ENCODE results near the gene B4GALT3.

The B4GALT3 gene

GRCh38 chr1:161223805-161224694 is 46.7 kb upstream of the B4GALT3 start:
- intact Hi-C loops (cut with DNase I; ENCODE audit: low total_unique reads): no loop called here
- H3K4me3 ChIP-seq: no peak overlapping the region
- H3K4me1 ChIP-seq: peaks cover 0 to 22% (median 13%) of the 10 kb centered on the region in 4 donors
- no peak for TF ChIP-seq CTCF (IDR thresholded peaks at IDR 0.05)
- no peak for DNase-seq
- peaks cover 7 to 13% (median 9%) of the 10 kb centered on the region in 3 donors for H3K36me3 ChIP-seq
- no peaks in the 10 kb centered on the region for H3K27me3 ChIP-seq
- no peaks in the 10 kb centered on the region for H3K9me3 ChIP-seq
- H3K27ac ChIP-seq: no peak overlapping the region

- peaks cover 0 to 19% (median 11%) of the 10 kb centered on the region in 4 donors for H3K4me1 ChIP-seq
- intact Hi-C loops (cut with DNase I; ENCODE audit: low total_unique reads): no loop called here
- H3K4me3 ChIP-seq: no peak overlapping the region
- DNase-seq: no peak
- no peaks in the 10 kb centered on the region for H3K9me3 ChIP-seq
- no peak for TF ChIP-seq CTCF (IDR thresholded peaks at IDR 0.05)
- H3K36me3 ChIP-seq: no peaks in the 10 kb centered on the region
- H3K27me3 ChIP-seq: no peaks in the 10 kb centered on the region
- H3K27ac ChIP-seq: no peak overlapping the region
Measured at GRCh38 chr1:161222175-161223019, 45.1 kb upstream of the B4GALT3 start.

GRCh38 chr1:161220002-161220401 is 42.7 kb upstream of the B4GALT3 start:
- Histone ChIP-seq H3K36me3 (peaks cover 0 to 3% (median 0%) of the 10 kb centered on the region in 3 donors), H3K9me3 (no peaks in the 10 kb centered on the region), H3K27me3 (no peaks in the 10 kb centered on the region), H3K4me1 (peaks cover 0 to under 1% (median 0%) of the 10 kb centered on the region in 4 donors), H3K4me3 (no peak overlapping the region), H3K27ac (no peak overlapping the region)
- no peak for DNase-seq
- intact Hi-C loops (cut with DNase I; ENCODE audit: low total_unique reads): no loop called here
- no peak for TF ChIP-seq CTCF (IDR thresholded peaks at IDR 0.05)

GRCh38 chr1:161219078-161219892 is 42.0 kb upstream of the B4GALT3 start:
- H3K4me1 ChIP-seq: no peaks in the 10 kb centered on the region
- H3K27me3 ChIP-seq: no peaks in the 10 kb centered on the region
- no peak for TF ChIP-seq CTCF (IDR thresholded peaks at IDR 0.05)
- DNase-seq: no peak
- intact Hi-C loops (cut with DNase I; ENCODE audit: low total_unique reads): no loop called here
- no peak overlapping the region for H3K4me3 ChIP-seq
- no peak overlapping the region for H3K27ac ChIP-seq
- H3K9me3 ChIP-seq: no peaks in the 10 kb centered on the region
- peaks cover 6 to 10% (median 6%) of the 10 kb centered on the region in 3 donors for H3K36me3 ChIP-seq
